ENCODE results near the gene ENOX1.

GRCh38 chr13:43769529-43769928 lies 17.2 kb downstream of the ENOX1 start:
- TF ChIP-seq, protein P1, sequence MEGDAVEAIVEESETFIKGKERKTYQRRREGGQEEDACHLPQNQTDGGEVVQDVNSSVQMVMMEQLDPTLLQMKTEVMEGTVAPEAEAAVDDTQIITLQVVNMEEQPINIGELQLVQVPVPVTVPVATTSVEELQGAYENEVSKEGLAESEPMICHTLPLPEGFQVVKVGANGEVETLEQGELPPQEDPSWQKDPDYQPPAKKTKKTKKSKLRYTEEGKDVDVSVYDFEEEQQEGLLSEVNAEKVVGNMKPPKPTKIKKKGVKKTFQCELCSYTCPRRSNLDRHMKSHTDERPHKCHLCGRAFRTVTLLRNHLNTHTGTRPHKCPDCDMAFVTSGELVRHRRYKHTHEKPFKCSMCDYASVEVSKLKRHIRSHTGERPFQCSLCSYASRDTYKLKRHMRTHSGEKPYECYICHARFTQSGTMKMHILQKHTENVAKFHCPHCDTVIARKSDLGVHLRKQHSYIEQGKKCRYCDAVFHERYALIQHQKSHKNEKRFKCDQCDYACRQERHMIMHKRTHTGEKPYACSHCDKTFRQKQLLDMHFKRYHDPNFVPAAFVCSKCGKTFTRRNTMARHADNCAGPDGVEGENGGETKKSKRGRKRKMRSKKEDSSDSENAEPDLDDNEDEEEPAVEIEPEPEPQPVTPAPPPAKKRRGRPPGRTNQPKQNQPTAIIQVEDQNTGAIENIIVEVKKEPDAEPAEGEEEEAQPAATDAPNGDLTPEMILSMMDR (IDR thresholded peaks at IDR 0.05; ENCODE audit: low read length): no peak
- no peak for TF ChIP-seq EZH2 (IDR thresholded peaks at IDR 0.05; ENCODE audit: borderline replicate concordance, low read length)

Data from OCI-LY1 (cell line).